H1 (cell line): Measurements from ENCODE around the gene MFN1. TPM values are rescaled to one million over a fixed set of nuclear protein-coding genes. Genes with fewer than 3 reads are reported as not detected.

Experiments used
- CTCF ChIA-PET: fragments of 300-600 bp; sonication (Branson Sonifier 250); formaldehyde crosslinking; loops from one replicate; lab custom pipeline; 2021; ENCODE audit not compliant: partially characterized antibody; lab: Charles Lee
- POLR2A ChIA-PET: fragments of 300-600 bp; sonication (Branson Sonifier 250); formaldehyde crosslinking; loops from one replicate; lab custom pipeline; 2021; ENCODE audit warnings: inconsistent platforms; ENCODE audit not compliant: partially characterized antibody; lab: Charles Lee
- DNase-seq, 2 experiments: peaks; one replicate each; pipeline versions ENCODE4 v3.0.0 to v3.0.0-alpha.2; 2010 to 2022; ENCODE audit warnings: low spot score in 2 of 2, low read depth in 1 of 2, mixed read lengths in 1 of 2
- FAIRE-seq: peaks from 2 replicates; lab custom pipeline; 2011; peaks lifted over from hg19 to GRCh38; lab: Jason Lieb, UNC
- H2AFZ ChIP-seq: 2 replicates; pipeline ENCODE4 v1.8.1; 2012; ENCODE audit warnings: low read length, inconsistent platforms
- H2AK5ac ChIP-seq: 2 replicates; pipeline ENCODE4 v1.6.1; 2013; ENCODE audit warnings: low read depth, low read length
- H2BK120ac ChIP-seq: replicated peaks from 2 replicates; pipeline ENCODE3; 2013; ENCODE audit warnings: low read depth, low read length, inconsistent platforms
- H2BK12ac ChIP-seq: 2 replicates; pipeline ENCODE4 v1.6.1; 2013; ENCODE audit warnings: low read depth, low read length
- H2BK15ac ChIP-seq: 2 replicates; pipeline ENCODE4 v1.6.1; 2013; ENCODE audit warnings: low read length
- H2BK20ac ChIP-seq: 2 replicates; pipeline ENCODE4 v1.6.1; 2013; ENCODE audit warnings: low read length
- H2BK5ac ChIP-seq: 2 replicates; pipeline ENCODE4 v1.6.1; 2013; ENCODE audit warnings: low read depth, low read length
- H3K14ac ChIP-seq: 2 replicates; pipeline ENCODE4 v1.6.1; 2013; ENCODE audit warnings: inconsistent platforms; ENCODE audit not compliant: insufficient read length
- H3K18ac ChIP-seq: 2 replicates; pipeline ENCODE4 v1.6.1; 2013; ENCODE audit warnings: low read length; ENCODE audit errors: extremely low read depth
- H3K23ac ChIP-seq: 2 replicates; pipeline ENCODE4 v1.6.1; 2013; ENCODE audit warnings: inconsistent platforms; ENCODE audit not compliant: insufficient read length
- H3K23me2 ChIP-seq: 2 replicates; pipeline ENCODE4 v1.6.1; 2013; ENCODE audit warnings: low read depth, low read length
- H3K27ac ChIP-seq: 2 replicates; pipeline ENCODE4 v1.6.1; 2011; ENCODE audit warnings: low read depth, low read length, inconsistent platforms
- H3K27me3 ChIP-seq, 4 experiments: replicated peaks in 1 of 4; 1 replicate in 1 of 4; 2 replicates in 3 of 4; pipeline versions ENCODE4 v1.6.1 to v1.8.1; 2011 to 2013; ENCODE audit warnings: low read length in 3 of 4, mild to moderate bottlenecking in 3 of 4, inconsistent platforms in 2 of 4, mixed read lengths in 2 of 4, moderate library complexity in 1 of 4; ENCODE audit not compliant: control insufficient read depth in 3 of 4, insufficient read depth in 3 of 4; ENCODE audit errors: extremely low read depth in 1 of 4
- H3K36me3 ChIP-seq, 4 experiments: 2 replicates each; pipeline versions ENCODE4 v1.6.1 to v1.8.1; 2011 to 2013; ENCODE audit warnings: mild to moderate bottlenecking in 4 of 4, low read length in 3 of 4, moderate library complexity in 2 of 4, control low read depth in 1 of 4, inconsistent platforms in 1 of 4; ENCODE audit not compliant: insufficient read depth in 4 of 4, control insufficient read depth in 2 of 4
- H3K4ac ChIP-seq: replicated peaks from 2 replicates; pipeline ENCODE3; 2013; ENCODE audit warnings: low read length, low read depth, mixed read lengths, inconsistent platforms; ENCODE audit not compliant: insufficient read length
- H3K4me1 ChIP-seq, 4 experiments: replicated peaks in 1 of 4; 1 replicate in 1 of 4; 2 replicates in 3 of 4; pipeline versions ENCODE4 v1.6.1 to v1.8.1; 2011 to 2013; ENCODE audit warnings: low read length in 3 of 4, inconsistent platforms in 2 of 4, mixed read lengths in 1 of 4; ENCODE audit not compliant: insufficient read depth in 4 of 4, control insufficient read depth in 3 of 4
- H3K4me2 ChIP-seq, 2 experiments: 2 replicates each; pipeline versions ENCODE4 v1.6.1 to v1.8.1; 2011 to 2013; ENCODE audit warnings: low read depth in 2 of 2, low read length in 2 of 2, control low read depth in 1 of 2, inconsistent platforms in 1 of 2, mild to moderate bottlenecking in 1 of 2; ENCODE audit not compliant: insufficient read depth in 1 of 2
- H3K4me3 ChIP-seq, 4 experiments: fragments of 200-600, 300-600 bp in 1 of 4; sonication (generic), shearing (Covaris generic), sonication (Bioruptor Twin) in 1 of 4; 2 replicates each; pipeline versions ENCODE4 v1.5.1 to v1.8.1; 2011 to 2016; ENCODE audit warnings: low read length in 4 of 4, low read depth in 3 of 4, control low read depth in 2 of 4, inconsistent platforms in 2 of 4, mild to moderate bottlenecking in 2 of 4, mixed read lengths in 1 of 4, moderate library complexity in 1 of 4; ENCODE audit not compliant: insufficient read depth in 2 of 4; ENCODE audit errors: extremely low read depth in 1 of 4
- H3K56ac ChIP-seq: replicated peaks from 2 replicates; pipeline ENCODE3; 2013; ENCODE audit warnings: low read depth, mild to moderate bottlenecking, mixed read lengths, low read length, inconsistent platforms; ENCODE audit not compliant: insufficient read length
- H3K79me1 ChIP-seq: 2 replicates; pipeline ENCODE4 v1.6.1; 2013; ENCODE audit warnings: low read depth, low read length, control low read depth
- H3K79me2 ChIP-seq, 2 experiments: 2 replicates each; pipeline versions ENCODE4 v1.6.1 to v1.8.1; 2012 to 2013; ENCODE audit warnings: low read length in 2 of 2, mild to moderate bottlenecking in 2 of 2, inconsistent platforms in 1 of 2; ENCODE audit not compliant: insufficient read depth in 2 of 2, control insufficient read depth in 1 of 2
- H3K9ac ChIP-seq, 4 experiments: replicated peaks in 1 of 4; 1 replicate in 1 of 4; 2 replicates in 3 of 4; pipeline versions ENCODE4 v1.6.1 to v1.8.1; 2011 to 2013; ENCODE audit warnings: low read depth in 3 of 4, low read length in 3 of 4, control low read depth in 2 of 4, mild to moderate bottlenecking in 2 of 4, moderate library complexity in 2 of 4, inconsistent platforms in 1 of 4; ENCODE audit errors: extremely low read depth in 1 of 4
- H3K9me3 ChIP-seq, 2 experiments: 2 replicates each; pipeline versions ENCODE4 v1.6.1 to v1.8.1; 2012 to 2013; ENCODE audit warnings: mild to moderate bottlenecking in 2 of 2, moderate library complexity in 2 of 2, control low read depth in 1 of 2, inconsistent platforms in 1 of 2, low read depth in 1 of 2, low read length in 1 of 2, mixed read lengths in 1 of 2; ENCODE audit not compliant: insufficient read depth in 2 of 2
- H4K20me1 ChIP-seq, 2 experiments: replicated peaks in 1 of 2; 2 replicates each; pipeline versions ENCODE3 to v1.8.1; 2011 to 2013; ENCODE audit warnings: inconsistent platforms in 2 of 2, low read length in 2 of 2, mild to moderate bottlenecking in 1 of 2; ENCODE audit not compliant: insufficient read depth in 2 of 2, control insufficient read depth in 1 of 2
- H4K5ac ChIP-seq: 2 replicates; pipeline ENCODE4 v1.6.1; 2013; ENCODE audit warnings: low read length, low read depth, mixed read lengths, inconsistent platforms; ENCODE audit not compliant: insufficient read length
- H4K8ac ChIP-seq: 2 replicates; pipeline ENCODE4 v1.8.0; 2013; ENCODE audit warnings: mild to moderate bottlenecking, moderate library complexity, low read length, inconsistent platforms; ENCODE audit not compliant: insufficient read depth; ENCODE audit errors: extremely low read depth
- H4K91ac ChIP-seq: replicated peaks from 2 replicates; pipeline ENCODE3; 2013; ENCODE audit warnings: low read length, mixed read lengths, inconsistent platforms; ENCODE audit not compliant: insufficient read length
- SP4 ChIP-seq: IDR thresholded peaks from 2 replicates; pipeline ENCODE4 v1.6.1; 2012; ENCODE audit warnings: low read length, inconsistent platforms
- WGBS, 2 experiments: shearing (Covaris generic) in 1 of 2; methylation state at CpG; one replicate each; pipeline versions ENCODE4 v1.1.6 to v1.1.7; 2013 to 2015; ENCODE audit warnings: low lambda C conversion rate in 2 of 2, mixed read lengths in 2 of 2, inconsistent platforms in 1 of 2, low coverage in 1 of 2, missing lambda C conversion rate in 1 of 2; ENCODE audit not compliant: insufficient replicate concordance in 2 of 2, insufficient coverage in 1 of 2, insufficient read length in 1 of 2; ENCODE audit errors: extremely low coverage in 1 of 2, missing lambda C conversion rate in 1 of 2; 5-methylcytosine and 5-hydroxymethylcytosine counted together
- polyA plus RNA-seq, 7 experiments: library from polyadenylated mRNA; depleted of rRNA in 3 of 7; stranded (reverse) in 5 of 7; unstranded in 2 of 7; fragments of >200 nt in 5 of 7; fragments of 200-250 nt in 2 of 7; gene quantifications; 1 replicate in 5 of 7; 2 replicates in 1 of 7; 4 replicates in 1 of 7; pipeline versions ENCODE4 v1.2.1 to v1.2.3, GENCODE V29; 2011 to 2013; ENCODE audit warnings: missing spikeins in 2 of 7, mixed read lengths in 2 of 7
- total RNA-seq: library from RNA; stranded (reverse); fragmentation: NEBNext Ultra II Directional; extraction: Animal tissue kit (Norgen Biotek cat#: 25700); gene quantifications from 2 replicates; pipeline ENCODE4 v1.2.1, GENCODE V29; 2021

Gene MFN1
- total and polyA plus RNA-seq, 2 of the 8 experiments (the other 6 are each of a cell fraction or from before 2014, with no cell fraction given), result 9.1 to 35.6 TPM

- Histone ChIP-seq H3K9ac (no peak overlapping the region), H3K9me3 (no peaks in the 10 kb centered on the region), H3K4me3 (no peak overlapping the region), H3K27ac (no peak overlapping the region), H2BK120ac (no peak overlapping the region), H3K36me3 (peaks cover 8 to 31% (median 17%) of the 10 kb centered on the region in 4 experiments), H3K4me1 (no peaks in the 10 kb centered on the region), H2AFZ (no peak overlapping the region), H3K4me2 (no peak overlapping the region), H3K4ac (no peak overlapping the region), H4K5ac (no peak overlapping the region), H4K8ac (no peak overlapping the region), H3K79me2 (no peaks in the 10 kb centered on the region), H2BK12ac (no peak overlapping the region), H3K23me2 (no peaks in the 10 kb centered on the region), H3K18ac (no peak overlapping the region), H3K56ac (no peak overlapping the region), H3K23ac (no peak overlapping the region), H3K14ac (no peak overlapping the region), H2BK15ac (no peak overlapping the region), H4K20me1 (no peaks in the 10 kb centered on the region), H2BK5ac (no peak overlapping the region), H2BK20ac (no peak overlapping the region), H2AK5ac (no peak overlapping the region), H4K91ac (no peak overlapping the region), H3K27me3 (no peaks in the 10 kb centered on the region), H3K79me1 (no peaks in the 10 kb centered on the region)
- TF ChIP-seq SP4, result no peak
- 92% methylated on average over 12 of the region's 12 CpGs; no CpG with 5 or more reads in 1 of the 2 experiments for WGBS, 2 experiments
- FAIRE-seq (no peak), DNase-seq (no peak)
- CTCF ChIA-PET, result interaction anchor here (3.1 kb wide), 1 partner anchor 13 kb away, joined by 20 read pairs; no protein-coding TSS in a partner anchor
- POLR2A ChIA-PET, result no interaction called here
Observed at GRCh38 chr3:179375091-179375999, 27.8 kb downstream of the MFN1 start.
